HUES48 (cell line): Measurements from ENCODE around the gene TMEM167A.

Source experiments
- H3K27ac ChIP-seq: one replicate; pipeline ENCODE4 v1.7.0; 2013; ENCODE audit warnings: low read depth, low read length, inconsistent platforms
- H3K27me3 ChIP-seq: 2 replicates; pipeline ENCODE4 v1.6.1; 2013; ENCODE audit warnings: mild to moderate bottlenecking, low read length; ENCODE audit not compliant: control insufficient read depth, insufficient read depth
- H3K36me3 ChIP-seq: 2 replicates; pipeline ENCODE4 v1.6.1; 2013; ENCODE audit warnings: low read length; ENCODE audit not compliant: control insufficient read depth, insufficient read depth
- H3K4me1 ChIP-seq: 2 replicates; pipeline ENCODE4 v1.6.1; 2013; ENCODE audit warnings: mild to moderate bottlenecking, low read length; ENCODE audit not compliant: control insufficient read depth, insufficient read depth
- H3K4me3 ChIP-seq: 2 replicates; pipeline ENCODE4 v1.5.1; 2013; ENCODE audit warnings: mild to moderate bottlenecking, low read depth, low read length
- H3K9ac ChIP-seq: 2 replicates; pipeline ENCODE4 v1.6.1; 2013; ENCODE audit warnings: mild to moderate bottlenecking, low read depth, low read length, moderate library complexity
- H3K9me3 ChIP-seq: 2 replicates; pipeline ENCODE4 v1.6.1; 2013; ENCODE audit warnings: low read length; ENCODE audit not compliant: control insufficient read depth, insufficient read depth

TMEM167A gene

DNA sequence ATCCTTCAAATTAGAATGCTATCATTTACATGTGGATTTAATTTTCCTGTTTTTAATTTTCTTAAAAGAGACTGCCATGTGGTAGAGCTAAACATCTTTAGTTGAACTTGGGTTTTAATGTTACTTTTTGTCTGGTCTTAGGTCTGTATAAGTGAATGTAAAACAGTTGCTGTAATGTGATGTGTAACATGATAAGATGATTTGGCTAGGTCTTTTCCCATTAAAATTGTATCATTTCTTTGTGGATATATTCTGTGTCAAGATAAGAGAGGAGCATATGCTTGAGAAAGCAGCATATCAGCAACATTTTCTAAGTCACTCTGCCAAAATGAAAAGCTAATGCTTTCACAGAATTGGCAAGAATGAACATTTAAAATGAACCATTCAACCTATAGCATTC, 18.5 kb downstream of the TMEM167A start:
- H3K27me3 ChIP-seq, result no peaks in the 10 kb centered on the region
- H3K27ac ChIP-seq, result no peak overlapping the region
- no peaks in the 10 kb centered on the region for H3K9me3 ChIP-seq
- H3K36me3 ChIP-seq, result peaks cover 84% of the 10 kb centered on the region
- H3K4me1 ChIP-seq, result no peaks in the 10 kb centered on the region
- no peak overlapping the region for H3K4me3 ChIP-seq
- no peak overlapping the region for H3K9ac ChIP-seq

DNA sequence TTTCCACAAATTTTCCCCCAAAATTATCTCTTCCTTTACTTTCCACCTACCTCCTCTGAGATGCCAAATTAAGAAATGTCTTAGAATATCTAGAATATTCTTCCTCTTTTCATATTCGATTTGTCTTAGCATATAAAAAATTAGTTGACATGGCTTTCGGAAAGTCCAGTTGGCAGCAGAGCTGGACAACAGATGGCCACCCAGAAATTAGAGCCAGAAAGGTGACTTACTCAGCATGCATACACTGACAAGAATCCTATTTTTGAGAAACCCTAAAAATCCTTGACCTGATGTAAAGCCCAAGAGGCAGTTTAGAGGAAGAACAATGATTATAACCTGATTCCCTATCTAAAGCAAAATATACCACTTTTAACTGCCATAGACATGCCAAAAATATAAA, 22.0 kb downstream of the TMEM167A start:
- no peaks in the 10 kb centered on the region for H3K4me1 ChIP-seq
- no peak overlapping the region for H3K9ac ChIP-seq
- no peaks in the 10 kb centered on the region for H3K27me3 ChIP-seq
- H3K9me3 ChIP-seq, result no peaks in the 10 kb centered on the region
- no peak overlapping the region for H3K4me3 ChIP-seq
- peaks cover 76% of the 10 kb centered on the region for H3K36me3 ChIP-seq
- H3K27ac ChIP-seq, result no peak overlapping the region

DNA sequence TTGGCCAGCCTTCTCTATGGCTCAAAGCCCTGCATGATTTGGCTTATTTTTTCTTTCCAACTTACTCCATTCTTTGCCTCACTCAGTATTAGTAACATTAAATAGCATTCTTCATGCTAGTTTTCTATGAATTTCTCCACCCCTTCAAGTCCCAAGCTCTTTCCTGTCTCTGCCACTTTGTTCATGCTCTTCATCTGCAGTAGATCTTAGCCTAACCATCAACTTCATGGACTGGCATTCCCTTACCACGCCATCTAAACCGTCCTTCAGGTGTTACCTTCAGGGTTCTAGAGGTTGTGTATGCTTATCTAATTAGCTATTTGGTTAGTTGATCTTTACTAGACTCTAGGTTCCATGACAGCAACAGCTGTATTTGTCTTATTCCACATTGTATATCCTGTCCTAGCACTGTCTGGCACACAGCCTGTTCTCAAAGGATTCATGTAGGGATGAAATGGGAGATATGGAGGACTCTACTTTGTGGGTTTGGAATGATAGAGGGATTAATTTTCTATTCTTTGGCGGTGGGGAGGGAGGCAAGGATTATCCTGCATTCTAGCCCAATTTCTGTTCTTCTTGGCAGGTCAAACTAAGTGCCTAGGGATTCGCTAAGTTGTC, 26.4 kb downstream of the TMEM167A start:
- no peak overlapping the region for H3K27ac ChIP-seq
- H3K9me3 ChIP-seq, result no peaks in the 10 kb centered on the region
- H3K4me3 ChIP-seq, result no peak overlapping the region
- H3K4me1 ChIP-seq, result no peaks in the 10 kb centered on the region
- no peaks in the 10 kb centered on the region for H3K27me3 ChIP-seq
- H3K9ac ChIP-seq, result no peak overlapping the region
- H3K36me3 ChIP-seq, result peaks cover 34% of the 10 kb centered on the region

DNA sequence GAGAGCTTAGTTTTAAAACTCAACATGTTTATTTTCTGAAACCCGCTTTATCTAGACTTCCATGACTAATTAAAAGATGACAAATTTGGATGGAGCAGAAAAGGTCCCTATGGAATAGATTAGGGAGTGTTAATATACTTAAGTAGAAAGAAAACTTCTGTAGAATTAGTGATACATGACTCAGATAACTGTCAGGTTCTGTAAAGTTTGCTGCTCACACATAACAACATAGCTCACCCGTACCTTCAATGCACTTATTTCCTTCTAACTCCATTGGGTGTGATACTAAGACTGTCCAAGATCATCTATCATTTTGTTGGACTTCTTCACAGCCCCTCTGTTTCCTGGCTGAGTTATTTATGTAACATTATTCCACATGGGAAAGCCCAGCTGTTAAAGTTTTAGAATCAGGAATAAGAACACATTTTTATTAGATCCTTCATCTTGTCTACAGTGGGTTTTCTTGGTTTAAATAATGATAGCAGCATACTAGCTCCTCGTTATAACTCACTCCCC, 27.8 kb downstream of the TMEM167A start:
- Histone ChIP-seq H3K36me3 (peaks cover 21% of the 10 kb centered on the region), H3K9ac (no peak overlapping the region), H3K4me3 (no peak overlapping the region), H3K27me3 (no peaks in the 10 kb centered on the region), H3K4me1 (no peaks in the 10 kb centered on the region), H3K9me3 (no peaks in the 10 kb centered on the region), H3K27ac (no peak overlapping the region)

DNA sequence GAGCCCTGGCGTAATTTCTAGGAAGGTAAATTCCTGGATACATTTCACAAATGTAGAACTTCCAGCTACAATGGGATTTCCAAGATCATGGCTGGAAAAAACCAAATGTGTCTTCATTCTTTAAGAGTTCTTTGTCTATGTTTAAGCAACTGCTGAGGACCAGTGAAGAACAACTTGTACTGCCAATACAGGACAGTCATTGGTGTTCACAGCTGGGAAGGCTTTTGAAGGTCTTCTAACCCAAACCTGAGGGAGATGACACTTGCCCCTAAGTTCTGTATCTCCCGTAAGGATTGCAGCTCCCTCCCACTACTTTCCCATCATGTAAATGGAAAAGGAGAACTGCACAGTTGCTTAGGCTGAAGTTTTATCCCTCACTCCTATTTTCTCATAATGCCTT, 28.4 kb downstream of the TMEM167A start:
- Histone ChIP-seq H3K27me3 (no peaks in the 10 kb centered on the region), H3K9ac (no peak overlapping the region), H3K4me1 (no peaks in the 10 kb centered on the region), H3K36me3 (peaks cover 21% of the 10 kb centered on the region), H3K4me3 (no peak overlapping the region), H3K27ac (no peak overlapping the region), H3K9me3 (no peaks in the 10 kb centered on the region)

DNA sequence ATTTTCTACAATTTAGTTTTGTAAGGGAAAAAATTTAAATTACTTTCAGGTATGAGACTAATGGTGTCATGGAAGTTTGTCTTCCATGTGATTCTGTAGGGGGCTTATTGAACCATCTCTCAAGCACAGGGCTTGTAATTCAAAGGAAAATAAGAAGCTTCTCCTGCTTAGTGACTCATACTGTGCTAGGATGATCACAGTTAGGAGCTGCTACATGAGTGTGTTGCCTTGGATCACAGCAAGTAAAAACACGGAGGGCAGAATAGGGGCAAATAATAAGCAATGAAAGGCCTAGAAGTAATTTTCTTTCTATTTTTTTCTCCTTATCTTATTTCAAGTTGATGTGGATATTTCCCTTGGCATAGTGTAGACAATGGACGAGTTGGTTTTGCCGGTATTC, 28.9 kb downstream of the TMEM167A start:
- H3K4me1 ChIP-seq, result no peaks in the 10 kb centered on the region

DNA sequence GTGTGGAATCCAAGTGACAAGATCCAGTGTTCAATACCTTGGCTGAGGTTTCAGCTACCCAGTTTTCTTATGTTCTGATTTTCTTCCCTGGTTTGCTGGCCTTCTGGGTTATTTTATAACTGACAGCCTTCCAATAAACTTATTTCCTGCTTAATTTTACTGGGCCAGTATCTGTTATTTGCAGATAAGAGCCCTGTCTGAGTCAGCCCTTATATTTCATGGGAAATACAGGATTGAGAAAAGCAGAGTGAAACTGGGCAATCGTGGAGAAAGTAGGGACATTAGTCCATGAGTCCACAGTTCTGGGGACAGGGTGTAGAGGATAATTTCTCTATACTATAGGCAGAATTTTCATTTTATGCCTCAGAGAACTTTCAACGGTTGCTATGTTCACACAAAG, 32.3 kb downstream of the TMEM167A start:
- no peaks in the 10 kb centered on the region for H3K9me3 ChIP-seq
- no peak overlapping the region for H3K27ac ChIP-seq
- no peak overlapping the region for H3K9ac ChIP-seq
- H3K27me3 ChIP-seq, result no peaks in the 10 kb centered on the region
- no peak overlapping the region for H3K4me3 ChIP-seq
- H3K4me1 ChIP-seq, result no peaks in the 10 kb centered on the region
- H3K36me3 ChIP-seq, result no peaks in the 10 kb centered on the region

More for the DNA sequence above, 28.9 kb downstream of the TMEM167A start:
- H3K36me3 ChIP-seq, result peaks cover 17% of the 10 kb centered on the region
- H3K9ac ChIP-seq, result no peak overlapping the region
- no peaks in the 10 kb centered on the region for H3K9me3 ChIP-seq
- H3K4me3 ChIP-seq, result no peak overlapping the region
- H3K27ac ChIP-seq, result no peak overlapping the region
- H3K27me3 ChIP-seq, result no peaks in the 10 kb centered on the region

DNA sequence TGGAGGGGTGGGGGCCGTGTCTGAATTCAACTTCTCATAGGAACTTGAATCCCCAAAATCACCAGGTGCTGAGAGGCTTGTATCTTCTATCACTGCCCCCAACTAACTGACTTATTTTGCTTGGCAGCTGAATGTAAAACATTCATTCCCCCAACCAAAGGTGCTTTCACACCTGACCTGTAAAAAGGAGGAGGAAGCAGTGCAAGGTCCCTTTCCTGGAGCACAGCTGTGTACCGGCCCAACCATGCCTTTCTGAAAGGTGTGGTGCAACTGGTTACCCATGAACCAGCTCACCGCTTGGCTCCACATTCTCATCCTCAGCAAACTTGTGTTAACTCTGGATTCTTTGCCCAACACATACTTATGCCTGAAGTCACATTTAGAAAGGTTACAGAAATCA, 34.7 kb downstream of the TMEM167A start:
- no peaks in the 10 kb centered on the region for H3K9me3 ChIP-seq
- no peaks in the 10 kb centered on the region for H3K36me3 ChIP-seq
- no peaks in the 10 kb centered on the region for H3K27me3 ChIP-seq
- no peak overlapping the region for H3K27ac ChIP-seq
- no peaks in the 10 kb centered on the region for H3K4me1 ChIP-seq
- H3K9ac ChIP-seq, result no peak overlapping the region
- no peak overlapping the region for H3K4me3 ChIP-seq

DNA sequence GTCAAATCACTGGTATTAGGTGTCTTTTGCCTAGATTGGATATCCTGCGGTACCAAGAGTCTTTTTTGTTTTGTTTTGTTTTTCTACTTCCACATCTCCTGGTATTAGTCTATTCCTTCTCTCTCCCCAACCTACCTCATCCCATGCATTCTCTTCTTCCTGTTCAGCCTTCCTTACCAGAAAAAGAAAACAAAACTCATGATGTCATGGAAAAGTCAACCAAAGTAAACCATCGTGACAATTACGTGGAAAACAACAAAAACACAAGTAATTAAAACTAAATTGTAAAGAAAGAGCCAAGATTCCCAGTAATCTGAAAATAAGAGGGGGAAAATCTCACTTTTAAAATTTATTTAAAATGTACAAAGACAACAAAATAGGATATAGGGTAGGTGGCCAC, 38.3 kb downstream of the TMEM167A start:
- Histone ChIP-seq H3K4me1 (peaks cover 27% of the 10 kb centered on the region), H3K36me3 (no peaks in the 10 kb centered on the region), H3K9ac (no peak overlapping the region), H3K4me3 (no peak overlapping the region), H3K9me3 (no peaks in the 10 kb centered on the region), H3K27me3 (no peaks in the 10 kb centered on the region), H3K27ac (no peak overlapping the region)

DNA sequence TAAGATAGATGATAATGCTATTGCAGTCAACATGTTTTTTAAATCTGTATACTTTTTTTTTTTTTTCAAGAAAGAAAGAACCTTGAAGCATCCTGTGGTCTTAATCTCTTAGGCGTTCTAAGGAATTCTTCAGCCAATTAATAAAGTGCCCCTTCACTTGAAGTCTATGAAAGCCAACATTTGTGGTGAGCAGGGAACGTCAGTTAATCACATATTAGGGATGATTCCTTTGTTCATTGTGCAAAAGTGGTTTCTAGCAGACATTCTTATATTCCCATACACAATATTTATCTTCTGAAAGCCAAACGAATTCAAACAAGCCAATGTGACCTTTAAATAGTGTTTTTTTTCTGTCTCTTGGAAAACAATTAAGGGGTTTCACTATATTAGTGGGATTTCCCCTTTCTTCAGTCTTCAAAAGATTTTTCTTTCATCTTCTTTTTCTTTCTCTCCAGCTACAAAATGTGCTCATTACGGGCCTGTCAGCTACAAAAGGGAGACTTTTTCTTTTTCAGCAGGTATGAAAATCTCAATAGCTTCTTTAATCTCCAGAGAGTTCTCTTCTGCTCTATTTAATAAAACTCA, 40.1 kb downstream of the TMEM167A start:
- no peaks in the 10 kb centered on the region for H3K9me3 ChIP-seq
- no peak overlapping the region for H3K4me3 ChIP-seq
- H3K4me1 ChIP-seq, result peaks cover 27% of the 10 kb centered on the region
- H3K27ac ChIP-seq, result no peak overlapping the region
- H3K9ac ChIP-seq, result no peak overlapping the region
- H3K36me3 ChIP-seq, result no peaks in the 10 kb centered on the region
- no peaks in the 10 kb centered on the region for H3K27me3 ChIP-seq

DNA sequence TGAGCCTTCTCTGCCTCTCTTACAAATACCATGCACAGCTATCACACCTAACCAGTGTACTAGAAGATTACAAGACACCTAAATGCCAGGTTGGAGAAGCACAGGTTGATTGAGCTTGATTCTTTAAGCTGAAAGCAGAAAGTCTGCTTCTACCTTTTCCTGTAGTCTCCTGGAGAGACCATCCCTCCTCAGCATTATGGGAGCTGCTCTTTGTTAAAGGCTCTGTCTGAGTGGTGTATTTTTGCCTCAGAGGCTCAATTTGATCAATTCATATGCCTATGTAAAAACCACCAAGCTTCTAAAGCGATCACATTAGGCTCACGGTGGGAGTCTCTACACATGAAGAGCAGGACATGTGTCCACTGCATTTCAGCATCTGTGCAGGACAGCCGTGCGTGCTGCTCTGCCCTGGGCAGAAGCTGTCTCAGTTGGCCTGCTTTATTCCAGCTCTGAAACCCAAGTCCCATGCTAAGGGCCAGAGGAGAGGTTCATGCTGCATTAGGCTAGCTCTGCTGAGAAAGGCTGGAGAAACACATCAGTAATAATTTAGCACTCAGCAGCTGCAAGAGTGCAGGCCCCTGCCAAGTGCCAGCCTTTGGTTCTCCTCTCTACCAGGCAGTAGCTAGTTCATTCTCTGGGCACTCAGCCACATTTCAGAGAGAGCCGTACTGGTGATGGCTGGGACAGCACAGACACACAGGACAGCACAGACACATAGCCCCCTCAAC, 41.7 kb downstream of the TMEM167A start:
- no peaks in the 10 kb centered on the region for H3K27me3 ChIP-seq
- H3K36me3 ChIP-seq, result no peaks in the 10 kb centered on the region
- H3K9me3 ChIP-seq, result no peaks in the 10 kb centered on the region
- H3K27ac ChIP-seq, result no peak overlapping the region
- H3K4me3 ChIP-seq, result no peak overlapping the region
- peaks cover 27% of the 10 kb centered on the region for H3K4me1 ChIP-seq
- no peak overlapping the region for H3K9ac ChIP-seq
